Ascending aorta (tissue), 2 donors: ENCODE results near the gene TNFRSF8. TPM values are rescaled to one million over a fixed set of nuclear protein-coding genes. Genes with fewer than 3 reads are reported as not detected.

ENCODE experiments used
- DNase-seq, 2 donors: peaks; one replicate each; pipeline ENCODE4 v3.0.0-alpha.2; 2019; ENCODE audit warnings: low spot score in 2 of 2
- H3K27ac ChIP-seq, 2 donors: fragments of 200-600 bp; sonication (generic); one replicate each; pipeline ENCODE4 v1.5.1; 2016 to 2017; ENCODE audit warnings: mild to moderate bottlenecking in 1 of 2
- H3K27me3 ChIP-seq: fragments of 200-600 bp; sonication (generic); one replicate; pipeline ENCODE4 v1.5.1; 2017
- H3K36me3 ChIP-seq, 2 donors: fragments of 200-600 bp; sonication (generic); one replicate each; pipeline ENCODE4 v1.5.1; 2016
- H3K4me1 ChIP-seq, 2 donors: fragments of 200-600 bp; sonication (generic); one replicate each; pipeline ENCODE4 v1.5.1; 2016 to 2017; ENCODE audit warnings: mild to moderate bottlenecking in 1 of 2
- H3K4me3 ChIP-seq, 2 donors: fragments of 200-600 bp; sonication (generic); one replicate each; pipeline ENCODE4 v1.5.1; 2016 to 2017; ENCODE audit warnings: mild to moderate bottlenecking in 1 of 2
- H3K9me3 ChIP-seq, 2 donors: fragments of 200-600 bp; sonication (generic); one replicate each; pipeline ENCODE4 v1.5.1; 2016
- CTCF ChIP-seq, 3 experiments: fragments of 200-600 bp in 2 of 3; fragments of 450-650 bp in 1 of 3; sonication (generic) in 2 of 3; IDR thresholded peaks; one replicate each; pipeline ENCODE4 v1.5.1; 2016 to 2019; ENCODE audit warnings: antibody characterized with exemption in 3 of 3, mild to moderate bottlenecking in 1 of 3, moderate library complexity in 1 of 3
- intact Hi-C: fragments of 100-400 bp; cut with DNase I; formaldehyde crosslinking; loops from one replicate; pipeline ENCODE4 v1.15.1; 2023
- total RNA-seq: library from RNA; depleted of rRNA; stranded (reverse); fragments of >200 nt; gene quantifications from one replicate; pipeline ENCODE4 v1.1.0, GENCODE V29; 2016

Gene TNFRSF8
- total RNA-seq, 1 donor from 2014 or later = 22.8 TPM

DNA sequence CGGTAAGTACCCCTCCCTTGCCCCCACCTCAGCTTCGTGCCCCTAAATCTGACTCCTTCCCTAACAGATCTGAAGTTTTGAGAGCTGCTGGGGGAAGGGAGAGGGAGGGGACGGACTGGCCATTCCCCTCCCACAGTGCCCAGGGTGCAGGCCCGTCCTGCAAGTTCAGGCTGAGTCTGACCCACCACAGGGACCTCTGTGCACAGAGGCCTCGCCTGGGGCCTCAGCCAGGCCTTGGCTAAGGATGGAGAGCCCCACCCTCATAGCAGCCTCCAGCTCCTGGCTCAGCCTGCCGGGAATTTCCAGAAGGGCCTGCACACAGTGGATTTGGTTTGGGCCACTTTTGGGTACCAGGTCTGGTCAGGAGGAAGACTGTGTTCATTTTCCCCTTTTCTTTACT is 72.5 kb downstream of the TNFRSF8 start:
- no peaks in the 10 kb centered on the region for H3K9me3 ChIP-seq
- peaks cover 0 to 4% of the 10 kb centered on the region in 2 donors for H3K4me1 ChIP-seq
- no peaks in the 10 kb centered on the region for H3K36me3 ChIP-seq
- TF ChIP-seq CTCF (IDR thresholded peaks at IDR 0.05) = no peak
- DNase-seq = no peak
- no peaks in the 10 kb centered on the region for H3K27me3 ChIP-seq
- no peak overlapping the region for H3K27ac ChIP-seq
- intact Hi-C loops = no loop called here
- no peak overlapping the region for H3K4me3 ChIP-seq

- Histone ChIP-seq H3K27ac (no peak overlapping the region), H3K27me3 (no peaks in the 10 kb centered on the region), H3K4me1 (peaks cover 0 to 4% of the 10 kb centered on the region in 2 donors), H3K4me3 (no peak overlapping the region), H3K36me3 (no peaks in the 10 kb centered on the region), H3K9me3 (no peaks in the 10 kb centered on the region)
- TF ChIP-seq CTCF (IDR thresholded peaks at IDR 0.05) = no peak
- intact Hi-C loops = no loop called here
- DNase-seq = no peak
Measured at GRCh38 chr1:12136916-12137610, 74.0 kb downstream of the TNFRSF8 start.

DNA sequence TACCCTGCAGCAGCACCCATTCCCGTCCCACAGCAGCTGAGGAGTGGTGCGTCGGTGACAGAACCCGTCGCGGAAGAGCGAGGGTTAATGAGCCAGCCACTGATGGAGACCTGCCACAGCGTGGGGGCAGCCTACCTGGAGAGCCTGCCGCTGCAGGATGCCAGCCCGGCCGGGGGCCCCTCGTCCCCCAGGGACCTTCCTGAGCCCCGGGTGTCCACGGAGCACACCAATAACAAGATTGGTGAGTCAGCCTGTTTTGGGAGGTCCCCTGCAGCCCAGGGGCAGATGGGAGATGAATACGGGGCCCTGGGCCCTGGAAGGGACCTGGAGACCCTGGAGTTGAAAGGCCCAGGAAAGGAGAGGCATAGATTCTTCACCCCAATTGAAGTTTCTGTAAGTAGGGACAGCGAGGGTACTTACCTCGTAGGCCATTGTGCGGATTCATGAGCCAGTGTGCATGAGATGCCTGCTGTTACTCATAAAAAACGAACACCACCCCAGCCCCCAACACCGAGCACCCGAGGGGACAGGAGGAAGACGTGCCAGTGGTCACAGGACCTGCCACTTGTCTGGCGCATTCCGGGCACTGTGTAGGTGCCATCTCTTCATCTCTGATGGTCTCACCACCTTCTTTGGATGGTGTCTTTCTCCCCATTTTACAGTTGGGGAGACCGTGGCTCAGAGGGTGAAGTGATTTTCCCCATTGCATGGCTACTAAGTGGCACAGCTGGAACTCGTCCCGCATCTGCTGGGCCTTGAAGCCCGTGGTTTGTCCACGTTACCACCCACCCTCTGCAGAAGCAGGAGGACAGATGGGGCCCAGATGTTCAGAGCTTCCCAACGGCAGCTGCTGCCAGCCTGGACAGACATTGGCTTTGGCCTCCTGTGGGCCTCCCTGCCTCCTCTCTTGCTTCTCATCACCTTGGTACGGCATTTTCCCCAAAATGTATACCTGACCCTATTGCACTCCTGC is 75.4 kb downstream of the TNFRSF8 start:
- TF ChIP-seq CTCF (IDR thresholded peaks at IDR 0.05) = no peak
- no peak for DNase-seq
- Histone ChIP-seq H3K27me3 (no peaks in the 10 kb centered on the region), H3K4me3 (no peak overlapping the region), H3K36me3 (no peaks in the 10 kb centered on the region), H3K9me3 (no peaks in the 10 kb centered on the region), H3K27ac (no peak overlapping the region), H3K4me1 (peaks cover 0 to 4% of the 10 kb centered on the region in 2 donors)
- intact Hi-C loops = no loop called here

DNA sequence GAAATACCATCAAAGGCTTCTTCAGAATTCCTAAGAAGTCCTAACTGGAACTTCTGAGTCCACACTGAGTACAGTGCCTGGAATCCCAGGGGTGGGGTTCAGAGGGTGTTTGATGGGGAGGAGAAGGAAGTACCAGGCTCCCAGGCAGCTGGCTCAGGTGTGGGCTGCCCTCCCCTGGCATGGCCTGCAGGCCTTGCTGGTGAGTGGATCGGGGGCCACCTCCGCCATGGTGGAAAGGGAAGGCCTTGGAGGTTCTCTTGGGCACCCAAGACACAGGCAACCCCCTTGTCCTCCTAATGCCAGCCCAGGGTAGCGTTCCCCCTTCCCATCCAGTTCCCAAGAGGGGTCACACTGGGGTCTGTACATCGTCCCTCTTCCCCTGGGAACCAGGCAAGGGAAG is 76.9 kb downstream of the TNFRSF8 start:
- no peaks in the 10 kb centered on the region for H3K27me3 ChIP-seq
- intact Hi-C loops = no loop called here
- H3K27ac ChIP-seq = no peak overlapping the region
- no peak for DNase-seq
- H3K36me3 ChIP-seq = no peaks in the 10 kb centered on the region
- TF ChIP-seq CTCF (IDR thresholded peaks at IDR 0.05) = no peak
- no peaks in the 10 kb centered on the region for H3K9me3 ChIP-seq
- H3K4me1 ChIP-seq = peaks cover 0 to 4% of the 10 kb centered on the region in 2 donors
- H3K4me3 ChIP-seq = no peak overlapping the region

- Histone ChIP-seq H3K27me3 (no peaks in the 10 kb centered on the region), H3K9me3 (no peaks in the 10 kb centered on the region), H3K4me3 (no peak overlapping the region), H3K4me1 (peaks cover 0 to 2% of the 10 kb centered on the region in 2 donors), H3K36me3 (no peaks in the 10 kb centered on the region), H3K27ac (no peak overlapping the region)
- TF ChIP-seq CTCF (IDR thresholded peaks at IDR 0.05) = no peak
- DNase-seq = no peak
- intact Hi-C loops = no loop called here
Measured at GRCh38 chr1:12140515-12141162, 77.5 kb downstream of the TNFRSF8 start.
